ENCODE measurements around the gene MBTPS1. TPM values are rescaled to one million over a fixed set of nuclear protein-coding genes. Genes with fewer than 3 reads are reported as not detected.

MBTPS1 gene
- total RNA-seq, 1 experiment from 2014 or later, result 46.9 TPM

DNA sequence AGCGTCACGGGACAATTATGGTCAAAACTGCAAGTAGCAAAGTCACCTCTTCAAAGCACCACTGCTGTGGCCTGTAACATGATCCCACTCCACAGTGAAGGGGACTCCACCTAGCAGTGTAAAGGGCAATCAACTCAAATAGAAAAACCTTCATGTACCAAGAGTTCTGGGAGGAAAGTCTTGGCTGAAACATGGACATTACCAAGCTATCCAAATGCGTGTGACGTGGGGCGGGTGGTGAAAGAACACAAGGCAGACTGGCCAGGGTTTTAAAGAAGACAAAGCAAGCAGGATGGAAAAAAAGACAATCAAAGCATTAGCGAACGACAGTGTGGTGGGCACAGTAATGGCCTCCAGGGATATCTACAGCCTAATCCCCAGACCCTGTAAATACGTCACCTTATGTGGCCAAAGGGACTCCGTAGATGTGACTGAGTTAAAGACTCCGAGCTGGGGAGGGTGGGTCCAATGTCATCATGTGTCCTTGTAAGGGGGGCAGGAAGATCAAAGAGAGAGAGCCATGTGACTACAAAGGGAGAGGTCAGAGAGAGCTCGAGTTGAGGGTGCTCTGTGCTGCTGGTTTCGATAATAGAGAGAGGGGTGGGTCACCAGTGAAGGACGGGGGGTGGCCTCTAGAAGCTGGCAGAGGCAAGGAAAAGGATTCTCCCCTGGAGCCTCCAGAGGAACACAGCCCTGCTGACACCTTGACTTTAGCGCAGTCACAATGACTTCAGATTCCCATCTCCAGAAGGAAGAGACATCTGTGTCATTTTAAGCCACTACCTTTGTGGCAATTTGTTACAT, 22.3 kb upstream of the MBTPS1 start:
- ATAC-seq, result peak; percentile 46
- peak overlapping the region; percentile 75 for H3K27ac Mint-ChIP-seq
- no peaks in the 10 kb centered on the region for H3K27me3 Mint-ChIP-seq (ENCODE audit: low read depth)
- peak; percentile 94 for TF ChIP-seq GABPB1 (CRISPR knock-in tag; IDR thresholded peaks at IDR 0.05)
- TF ChIP-seq ZNF263 (CRISPR knock-in tag; IDR thresholded peaks at IDR 0.05; ENCODE audit: low read depth), result no peak
- TF ChIP-seq ZNF512 (CRISPR knock-in tag; IDR thresholded peaks at IDR 0.05; ENCODE audit: borderline replicate concordance), result no peak
- H3K36me3 Mint-ChIP-seq, result 0 out of 2 replicates have a peak, but pooled peaks cover 6% of the 10 kb centered on the region
- H3K9me3 Mint-ChIP-seq, result 0 out of 2 replicates have a peak, but pooled peaks cover 6% of the 10 kb centered on the region
- peak overlapping the region; percentile 32; the same call in 1 of the 2 replicates for H3K4me3 Mint-ChIP-seq
- peaks cover 54% of the 10 kb centered on the region for H3K4me1 Mint-ChIP-seq
- ChIA-PET CTCF (interaction anchor here (0.5 to 2.0 kb wide), 4 partner anchors 11 to 223 kb away, joined by 3 to 10 read pairs (median 4); partner anchors contain the start of gene MBTPS1), POLR2A (no interaction called here)
- no peak for DNase-seq (ENCODE audit: low spot score)

DNA sequence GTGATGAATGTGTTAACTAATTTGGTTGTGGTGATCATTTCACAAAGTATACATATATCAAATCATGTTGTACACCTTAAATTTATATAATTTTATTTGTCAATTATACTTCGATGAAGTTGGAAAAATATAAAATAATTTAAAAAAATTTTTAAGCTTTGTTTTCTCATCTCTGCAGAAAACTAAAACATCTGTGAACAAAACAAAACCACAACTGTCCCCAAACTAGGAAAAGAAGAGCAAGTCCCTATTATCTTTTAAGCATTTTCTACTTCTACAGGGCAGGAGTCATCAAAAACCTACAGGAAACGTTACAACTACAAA, 21.7 kb upstream of the MBTPS1 start:
- 0 out of 2 replicates have a peak, but pooled peaks cover 6% of the 10 kb centered on the region for H3K9me3 Mint-ChIP-seq
- ChIA-PET POLR2A (no interaction called here), CTCF (interaction anchor here (0.5 to 2.0 kb wide), 4 partner anchors 22 to 224 kb away, joined by 3 to 10 read pairs (median 4); partner anchors contain the start of gene MBTPS1)
- H3K4me3 Mint-ChIP-seq, result no peak overlapping the region
- no peaks in the 10 kb centered on the region for H3K27me3 Mint-ChIP-seq (ENCODE audit: low read depth)
- peak overlapping the region; percentile 48; the same call in 1 of the 2 replicates for H3K27ac Mint-ChIP-seq
- ATAC-seq (no peak), DNase-seq (ENCODE audit: low spot score) (no peak)
- peaks cover 54% of the 10 kb centered on the region for H3K4me1 Mint-ChIP-seq
- no peak for TF ChIP-seq ZNF671 (CRISPR knock-in tag; IDR thresholded peaks at IDR 0.05)
- 0 out of 2 replicates have a peak, but pooled peaks cover 6% of the 10 kb centered on the region for H3K36me3 Mint-ChIP-seq

- H3K27ac Mint-ChIP-seq, result peak overlapping the region; percentile 35; the same call in 1 of the 2 replicates
- no peak overlapping the region for H3K4me3 Mint-ChIP-seq
- DNase-seq (ENCODE audit: low spot score), result no peak
- H3K36me3 Mint-ChIP-seq, result 0 out of 2 replicates have a peak, but pooled peaks cover 3% of the 10 kb centered on the region
- no peaks in the 10 kb centered on the region for H3K27me3 Mint-ChIP-seq (ENCODE audit: low read depth)
- ChIA-PET POLR2A (no interaction called here), CTCF (interaction anchor here (0.9 to 2.0 kb wide), 4 partner anchors 21 to 53 kb away, joined by 3 to 10 read pairs (median 4); partner anchors contain the start of genes MBTPS1 and TAF1C)
- TF ChIP-seq SOX15 (CRISPR knock-in tag; IDR thresholded peaks at IDR 0.05) (no peak), KAT7 (CRISPR knock-in tag; IDR thresholded peaks at IDR 0.05; ENCODE audit: borderline replicate concordance) (no peak), NFYB (CRISPR knock-in tag; conservative IDR thresholded peaks at IDR 0.05; ENCODE audit: low read depth) (no peak), OVOL2 (CRISPR knock-in tag; IDR thresholded peaks at IDR 0.05; ENCODE audit: borderline replicate concordance) (no peak), ZNF317 (CRISPR knock-in tag; IDR thresholded peaks at IDR 0.05; ENCODE audit: borderline replicate concordance, low read depth) (no peak), RELA (CRISPR knock-in tag; IDR thresholded peaks at IDR 0.05; ENCODE audit: borderline replicate concordance) (no peak), TCF7 (CRISPR knock-in tag; IDR thresholded peaks at IDR 0.05; ENCODE audit: low read depth) (no peak), EMX1 (CRISPR knock-in tag; IDR thresholded peaks at IDR 0.05) (no peak)
- TF ChIP-seq, protein P1, sequence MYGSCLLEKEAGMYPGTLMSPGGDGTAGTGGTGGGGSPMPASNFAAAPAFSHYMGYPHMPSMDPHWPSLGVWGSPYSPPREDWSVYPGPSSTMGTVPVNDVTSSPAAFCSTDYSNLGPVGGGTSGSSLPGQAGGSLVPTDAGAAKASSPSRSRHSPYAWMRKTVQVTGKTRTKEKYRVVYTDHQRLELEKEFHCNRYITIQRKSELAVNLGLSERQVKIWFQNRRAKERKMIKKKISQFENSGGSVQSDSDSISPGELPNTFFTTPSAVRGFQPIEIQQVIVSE (CRISPR knock-in tag; IDR thresholded peaks at IDR 0.05; ENCODE audit: borderline replicate concordance), result no peak
- TF ChIP-seq, protein P2, sequence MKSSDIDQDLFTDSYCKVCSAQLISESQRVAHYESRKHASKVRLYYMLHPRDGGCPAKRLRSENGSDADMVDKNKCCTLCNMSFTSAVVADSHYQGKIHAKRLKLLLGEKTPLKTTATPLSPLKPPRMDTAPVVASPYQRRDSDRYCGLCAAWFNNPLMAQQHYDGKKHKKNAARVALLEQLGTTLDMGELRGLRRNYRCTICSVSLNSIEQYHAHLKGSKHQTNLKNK (CRISPR knock-in tag; IDR thresholded peaks at IDR 0.05), result no peak
- 0 out of 2 replicates have a peak, but pooled peaks cover 3% of the 10 kb centered on the region for H3K9me3 Mint-ChIP-seq
- no peak for ATAC-seq
- peaks cover 56% of the 10 kb centered on the region for H3K4me1 Mint-ChIP-seq
Observed at GRCh38 chr16:84137769-84138357, 21.1 kb upstream of the MBTPS1 start.

- Mint-ChIP-seq H3K9me3 (no peaks in the 10 kb centered on the region), H3K4me3 (no peak overlapping the region), H3K4me1 (peaks cover 61% of the 10 kb centered on the region), H3K27ac (peak overlapping the region; percentile 55), H3K36me3 (no peaks in the 10 kb centered on the region), H3K27me3 (ENCODE audit: low read depth) (no peaks in the 10 kb centered on the region)
- no peak for DNase-seq (ENCODE audit: low spot score)
- ATAC-seq, result no peak
- POLR2A ChIA-PET, result no interaction called here
- CTCF ChIA-PET, result interaction anchor here (0.9 to 1.7 kb wide), 3 partner anchors 32 to 53 kb away, joined by 3 to 5 read pairs (median 4); partner anchors contain the start of gene TAF1C
- TF ChIP-seq TEAD1 (CRISPR knock-in tag; IDR thresholded peaks at IDR 0.05) (no peak), NR3C1 (CRISPR knock-in tag; conservative IDR thresholded peaks at IDR 0.05; ENCODE audit: low read depth) (no peak), AR (CRISPR knock-in tag; IDR thresholded peaks at IDR 0.05) (no peak)
- TF ChIP-seq, protein P3, sequence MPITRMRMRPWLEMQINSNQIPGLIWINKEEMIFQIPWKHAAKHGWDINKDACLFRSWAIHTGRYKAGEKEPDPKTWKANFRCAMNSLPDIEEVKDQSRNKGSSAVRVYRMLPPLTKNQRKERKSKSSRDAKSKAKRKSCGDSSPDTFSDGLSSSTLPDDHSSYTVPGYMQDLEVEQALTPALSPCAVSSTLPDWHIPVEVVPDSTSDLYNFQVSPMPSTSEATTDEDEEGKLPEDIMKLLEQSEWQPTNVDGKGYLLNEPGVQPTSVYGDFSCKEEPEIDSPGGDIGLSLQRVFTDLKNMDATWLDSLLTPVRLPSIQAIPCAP (CRISPR knock-in tag; IDR thresholded peaks at IDR 0.05), result no peak
- TF ChIP-seq, protein P4, sequence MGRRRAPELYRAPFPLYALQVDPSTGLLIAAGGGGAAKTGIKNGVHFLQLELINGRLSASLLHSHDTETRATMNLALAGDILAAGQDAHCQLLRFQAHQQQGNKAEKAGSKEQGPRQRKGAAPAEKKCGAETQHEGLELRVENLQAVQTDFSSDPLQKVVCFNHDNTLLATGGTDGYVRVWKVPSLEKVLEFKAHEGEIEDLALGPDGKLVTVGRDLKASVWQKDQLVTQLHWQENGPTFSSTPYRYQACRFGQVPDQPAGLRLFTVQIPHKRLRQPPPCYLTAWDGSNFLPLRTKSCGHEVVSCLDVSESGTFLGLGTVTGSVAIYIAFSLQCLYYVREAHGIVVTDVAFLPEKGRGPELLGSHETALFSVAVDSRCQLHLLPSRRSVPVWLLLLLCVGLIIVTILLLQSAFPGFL (CRISPR knock-in tag; IDR thresholded peaks at IDR 0.05; ENCODE audit: borderline replicate concordance), result no peak
Observed at GRCh38 chr16:84137287-84137686, 20.5 kb upstream of the MBTPS1 start.
